ENCODE results near the gene CTSD.

CTSD gene

DNA sequence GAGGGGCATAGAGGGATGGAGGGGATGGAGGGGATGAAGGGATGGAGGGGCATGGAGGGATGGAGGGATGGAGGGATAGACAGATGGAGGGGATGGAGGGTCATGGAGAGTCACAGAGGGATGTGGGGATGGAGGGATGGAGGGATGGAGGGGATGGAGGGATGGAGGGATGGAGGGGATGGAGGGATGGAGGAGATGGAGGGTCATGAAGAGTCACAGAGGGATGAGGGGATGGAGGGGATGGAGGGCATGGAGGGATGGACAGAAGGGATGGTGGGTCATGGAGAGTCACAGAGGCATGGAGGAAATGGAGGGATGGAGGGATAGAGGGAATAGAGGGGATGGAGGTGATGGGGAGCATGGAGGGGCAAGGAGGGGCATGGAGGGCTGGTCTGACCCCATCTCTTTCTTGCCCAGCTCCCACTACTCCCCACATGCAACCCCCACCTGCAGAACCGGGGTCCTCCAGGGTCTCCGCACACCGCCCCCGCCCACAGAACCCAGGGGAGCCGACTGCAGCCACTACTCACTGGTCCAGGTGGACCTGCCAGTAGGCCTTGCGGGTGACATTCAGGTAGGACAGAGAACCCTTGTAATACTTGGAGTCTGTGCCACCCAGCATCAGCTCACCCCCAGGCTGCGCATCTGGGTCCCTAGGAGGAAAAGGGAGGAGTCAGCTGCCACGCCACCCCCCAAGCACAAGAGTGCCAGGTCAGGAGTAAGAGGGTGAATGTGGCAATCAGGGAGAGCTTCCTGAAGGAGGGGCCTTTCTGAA is 9.2 kb downstream of the CTSD start:
- DNase-seq = no peak

- no peak for DNase-seq
Observed at GRCh38 chr11:1753929-1754305, 9.8 kb downstream of the CTSD start.

GRCh38 chr11:1753229-1753928 is 10.3 kb downstream of the CTSD start:
- DNase-seq = no peak

DNA sequence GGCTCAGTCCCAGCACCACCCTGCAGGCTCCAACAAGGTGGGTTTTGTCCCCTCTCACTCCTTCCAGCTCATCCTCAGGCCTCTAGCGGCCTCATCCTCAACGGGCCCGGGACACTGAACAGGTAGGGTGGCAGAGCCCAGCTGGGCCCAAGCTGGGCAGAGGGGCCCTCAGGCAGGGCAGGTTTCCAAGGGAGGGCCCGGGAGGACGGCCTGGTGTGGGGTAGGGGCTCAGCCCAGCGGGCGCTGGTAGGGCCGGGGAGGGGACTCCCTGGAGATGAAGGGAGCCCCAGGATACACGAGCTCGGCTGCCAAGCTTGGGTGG is 10.9 kb downstream of the CTSD start:
- DNase-seq = no peak

GRCh38 chr11:1751999-1752906 is 11.5 kb downstream of the CTSD start:
- DNase-seq = no peak

GRCh38 chr11:1751531-1751921 is 12.2 kb downstream of the CTSD start:
- no peak for DNase-seq

GRCh38 chr11:1750840-1751530 is 12.7 kb downstream of the CTSD start:
- no peak for DNase-seq

- DNase-seq = no peak
Observed at GRCh38 chr11:1750481-1750839, 13.3 kb downstream of the CTSD start, which contains the start of gene IFITM10. Gene IFITM10, minus strand, starts transcription at chr11:1750595. Its CDS starts 153 bp downstream, at chr11:1750442.

- DNase-seq = no peak
Observed at GRCh38 chr11:1749395-1750351, 14.1 kb downstream of the CTSD start.

DNA sequence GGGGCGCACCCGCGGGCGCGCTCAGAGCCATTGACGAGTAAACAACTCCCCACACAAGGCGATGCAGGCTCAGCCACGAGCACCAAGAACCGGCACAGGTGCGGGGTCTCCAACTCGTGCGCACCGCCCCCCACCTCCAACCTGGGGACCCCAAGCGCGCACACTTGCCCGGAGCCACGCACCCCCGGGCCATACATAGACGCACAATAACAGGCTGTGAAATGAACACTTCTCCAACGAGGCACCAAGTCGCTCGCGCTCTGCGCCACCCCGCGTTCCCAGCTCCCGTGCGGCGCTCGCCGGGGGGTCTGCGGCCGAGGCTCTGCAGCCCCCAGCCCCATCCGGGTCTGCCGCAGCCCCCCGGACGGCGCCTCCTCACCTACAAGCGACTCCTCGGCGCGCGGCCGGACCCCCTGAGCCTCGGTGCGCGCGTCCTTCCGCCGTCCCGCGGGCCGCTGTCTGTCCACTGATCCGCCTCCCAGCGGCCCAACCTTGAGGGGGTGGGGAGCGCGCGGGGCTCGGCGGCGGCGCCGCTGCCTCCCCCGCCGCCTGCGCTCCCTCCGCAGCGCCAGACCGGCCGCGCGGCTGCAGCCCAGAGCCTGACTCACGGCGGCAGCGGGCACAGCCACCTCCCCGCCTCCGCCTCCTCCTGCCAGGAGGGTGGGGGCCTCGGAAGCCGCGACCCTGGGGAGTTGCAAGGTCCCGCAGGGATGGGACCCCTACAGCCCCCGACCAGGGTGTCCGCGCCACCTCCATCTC is 14.9 kb downstream of the CTSD start:
- no peak for DNase-seq

DNA sequence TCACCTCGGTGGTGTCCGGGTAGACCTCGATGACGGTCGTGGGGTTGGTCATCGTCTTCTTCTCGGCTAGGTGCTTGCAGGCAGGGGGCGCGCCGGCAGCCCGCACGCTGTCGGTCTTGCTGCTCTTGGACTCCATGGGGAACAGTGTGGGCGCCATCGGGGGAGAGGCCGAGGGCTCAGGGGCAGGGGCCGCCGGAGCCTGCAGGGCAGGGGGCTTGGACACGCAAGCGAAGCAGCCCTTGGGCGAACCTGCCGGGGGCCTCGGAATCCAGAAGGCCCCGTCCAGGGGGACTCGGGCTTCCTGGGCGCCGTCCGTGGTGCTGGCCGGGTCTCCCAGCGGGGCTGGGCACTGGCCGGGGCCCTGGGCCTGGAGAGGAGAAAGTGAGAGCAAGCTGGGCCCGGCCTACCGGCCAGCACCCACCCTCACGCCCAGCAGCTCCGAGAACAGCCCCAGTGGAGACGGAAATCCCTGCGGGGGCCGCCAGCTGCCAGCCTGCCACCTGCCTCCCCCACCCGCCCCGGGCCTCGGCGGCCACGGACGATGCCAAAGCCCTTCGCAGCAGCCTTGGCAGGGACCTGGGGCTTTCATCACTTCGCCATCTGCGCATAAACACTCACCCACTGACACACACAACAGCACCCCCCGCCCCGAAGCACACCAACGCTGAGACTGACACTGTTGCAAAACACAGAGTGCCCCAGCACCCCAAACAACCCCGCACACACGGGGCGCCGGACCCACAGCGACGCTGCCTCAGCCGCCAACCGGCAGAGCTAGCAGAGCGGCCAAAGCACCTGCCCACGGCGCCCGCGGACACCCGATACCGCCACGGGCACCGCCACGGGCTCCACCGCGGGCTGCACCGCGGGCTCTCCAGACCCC is 15.7 kb downstream of the CTSD start:
- no peak for DNase-seq

DNA sequence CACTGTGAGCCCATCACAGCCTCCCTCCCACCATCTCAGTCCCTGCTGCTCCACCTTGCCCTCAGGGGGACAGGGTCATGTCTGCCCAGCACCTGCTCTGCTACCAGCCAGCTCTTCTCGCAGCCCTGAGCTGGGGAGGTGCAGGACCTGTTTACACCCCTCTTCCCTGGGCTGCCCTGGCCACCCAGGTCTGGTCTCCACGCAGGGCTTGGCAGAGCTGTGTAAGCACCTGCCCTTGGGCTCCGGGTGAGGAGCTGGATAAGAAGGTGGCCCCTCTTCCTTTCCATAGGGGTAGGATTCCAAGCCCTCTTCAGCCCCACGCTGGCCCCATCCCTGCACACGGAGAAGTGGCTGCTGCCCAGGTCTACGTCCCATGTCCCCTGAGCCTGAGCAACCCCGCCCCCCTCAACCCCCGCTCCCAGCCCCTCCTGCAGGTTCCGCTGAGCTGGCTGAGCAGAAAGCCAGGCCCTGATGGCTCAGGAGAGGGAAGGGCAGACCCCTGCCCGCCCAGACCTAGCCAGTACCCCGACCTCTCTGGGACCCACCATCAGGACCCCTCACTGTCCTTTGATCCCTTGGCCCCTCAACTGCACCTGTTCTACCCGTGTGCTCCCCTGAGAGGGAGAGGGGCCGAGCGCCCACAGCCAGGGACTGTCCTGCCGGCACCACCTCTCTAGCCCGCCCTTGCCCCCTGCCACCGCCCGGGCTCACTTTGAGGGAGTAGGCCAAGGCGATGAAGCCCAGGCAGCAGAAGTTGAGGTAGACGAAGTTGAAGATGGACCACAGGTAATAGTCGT is 16.6 kb downstream of the CTSD start:
- no peak for DNase-seq

- no peak for DNase-seq
Observed at GRCh38 chr11:1746511-1746931, 17.2 kb downstream of the CTSD start.

- DNase-seq = no peak
Observed at GRCh38 chr11:1745701-1746320, 17.9 kb downstream of the CTSD start.

GRCh38 chr11:1744891-1745700 is 18.6 kb downstream of the CTSD start:
- no peak for DNase-seq

DNA sequence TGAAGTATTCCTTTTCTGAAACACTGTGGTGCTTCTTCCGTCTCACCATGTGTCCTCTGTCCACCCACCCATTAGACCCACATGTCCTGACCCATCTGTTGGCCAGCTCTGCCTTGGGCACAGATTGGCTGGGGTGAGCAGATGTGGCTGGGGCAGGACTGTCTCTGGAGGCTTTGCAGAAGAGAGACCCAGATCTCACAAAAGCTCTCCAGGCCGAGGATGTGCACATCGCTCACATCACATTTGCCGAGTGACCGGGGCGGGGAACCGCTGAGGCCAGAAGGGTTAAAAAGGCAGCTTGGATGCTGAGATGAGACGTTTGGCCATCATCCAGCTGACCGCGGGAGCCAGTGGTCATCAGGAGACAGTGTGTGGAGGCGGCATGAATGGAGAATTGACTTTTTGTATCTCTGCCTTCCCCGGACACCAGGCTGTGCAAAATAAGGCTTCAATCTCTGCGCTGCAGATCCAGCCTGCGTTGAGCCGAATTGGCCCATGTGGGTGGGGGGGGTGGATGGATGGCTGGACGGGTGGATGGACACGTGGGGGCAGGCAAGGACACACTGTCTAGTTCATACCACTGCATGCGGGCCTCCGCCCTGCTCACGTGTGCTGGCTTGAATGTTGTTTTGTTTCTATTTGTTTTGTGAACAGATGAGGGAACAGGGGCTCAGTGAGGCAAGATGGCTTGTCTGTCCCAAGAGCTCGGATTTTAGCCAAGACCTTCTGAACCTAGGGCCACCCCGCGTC is 19.4 kb downstream of the CTSD start:
- DNase-seq = no peak

DNA sequence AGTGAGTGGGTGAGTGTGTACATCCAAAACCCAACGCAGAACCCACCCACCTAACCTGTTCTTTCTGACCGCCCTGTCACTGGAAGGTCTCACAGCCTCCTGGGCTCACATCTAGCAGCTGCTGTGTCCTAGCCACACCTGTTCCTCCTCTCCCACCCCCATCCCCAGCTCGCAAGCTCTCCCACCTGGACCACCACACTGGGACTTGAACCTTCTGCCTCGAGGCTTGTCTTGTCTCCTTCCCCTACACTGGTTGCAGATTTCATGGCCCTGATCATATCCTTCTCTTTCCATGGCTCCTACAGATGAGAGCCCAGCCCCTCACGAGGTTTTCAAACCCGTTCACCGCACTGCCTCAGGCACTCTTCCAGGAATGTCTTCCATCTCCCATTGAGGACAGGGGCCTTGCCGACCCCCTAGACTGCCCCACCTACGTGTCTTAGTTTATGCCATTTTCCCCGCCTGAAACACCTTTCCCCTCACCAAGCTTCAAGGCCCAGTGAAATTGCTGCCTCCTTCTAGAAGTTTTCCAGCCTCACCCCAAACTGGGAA is 20.1 kb downstream of the CTSD start:
- DNase-seq = no peak

All from activated T-cell treated with anti-CD3 and anti-CD28 coated beads, Interleukin-2, amount 50 U/mL, for 48 hours (primary cell).